Choroid plexus epithelial cell (primary cell): ENCODE measurements around the gene CHST12.

Source experiments
- DNase-seq: peaks from one replicate; pipeline ENCODE4 v3.0.0-alpha.2; 2010; ENCODE audit warnings: low read depth
- H3K4me3 ChIP-seq: 2 replicates; pipeline ENCODE4 v1.5.1; 2011; ENCODE audit warnings: low read depth, mild to moderate bottlenecking, control low read depth, low read length, moderate library complexity
- CTCF ChIP-seq: conservative IDR thresholded peaks from 2 replicates; pipeline ENCODE4 v1.5.1; 2011; ENCODE audit warnings: low read depth, mild to moderate bottlenecking, control low read depth, inconsistent platforms, low read length, moderate library complexity

CHST12 gene

DNA sequence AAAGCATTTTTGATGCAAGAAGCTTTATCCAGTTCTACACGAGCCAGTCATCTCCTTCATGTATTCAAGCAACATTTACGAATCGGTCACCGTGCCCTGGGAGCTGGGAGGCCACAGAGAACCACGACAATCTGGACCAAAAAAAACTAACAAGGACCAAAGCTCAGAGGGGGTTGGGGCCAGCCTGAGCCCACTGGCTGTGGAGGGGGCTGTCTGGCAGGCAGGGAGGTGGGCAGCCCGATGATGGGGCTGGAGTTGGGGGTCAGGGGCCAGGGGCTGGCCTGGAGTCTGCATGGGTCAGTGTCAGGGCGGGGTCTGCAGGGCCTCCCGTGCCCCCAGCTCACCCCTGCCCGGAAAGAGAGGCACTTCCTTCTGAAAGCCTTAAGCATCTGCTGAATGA lies 85.3 kb downstream of the CHST12 start:
- no peak overlapping the region for H3K4me3 ChIP-seq
- DNase-seq, result no peak
- no peak for TF ChIP-seq CTCF

DNA sequence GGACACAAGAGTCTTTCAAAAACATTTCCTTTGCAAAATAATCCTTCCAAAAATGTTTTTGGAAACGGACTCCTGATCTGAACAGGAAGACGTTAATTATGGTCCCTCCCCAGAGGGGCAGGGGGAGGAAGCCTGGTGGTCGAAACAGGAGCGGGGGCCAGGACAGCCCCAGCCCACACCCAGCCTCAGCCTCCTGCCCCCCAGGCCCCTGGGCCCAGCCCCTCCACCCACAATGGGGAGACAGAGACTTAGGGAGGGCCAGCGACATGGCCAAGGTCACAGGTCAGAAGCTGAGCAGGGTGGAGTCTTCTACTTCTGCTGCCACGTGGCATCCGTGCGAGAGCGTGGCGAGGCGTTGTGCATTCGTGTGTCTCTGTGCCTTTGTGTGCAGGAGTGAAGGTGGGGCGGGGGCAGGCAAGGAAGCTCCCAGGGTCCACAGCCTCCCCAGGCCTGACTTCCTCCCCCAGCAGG lies 86.8 kb downstream of the CHST12 start:
- TF ChIP-seq CTCF, result no peak
- H3K4me3 ChIP-seq, result no peak overlapping the region
- no peak for DNase-seq

GRCh38 chr7:2492038-2492437 lies 88.6 kb downstream of the CHST12 start:
- no peak overlapping the region for H3K4me3 ChIP-seq
- TF ChIP-seq CTCF, result no peak
- no peak for DNase-seq

- no peak for TF ChIP-seq CTCF
- H3K4me3 ChIP-seq, result no peak overlapping the region
- no peak for DNase-seq
Measured at GRCh38 chr7:2493205-2494164, 90.1 kb downstream of the CHST12 start.

- no peak for DNase-seq
- no peak overlapping the region for H3K4me3 ChIP-seq
- no peak for TF ChIP-seq CTCF
Measured at GRCh38 chr7:2494191-2495130, 91.0 kb downstream of the CHST12 start.

DNA sequence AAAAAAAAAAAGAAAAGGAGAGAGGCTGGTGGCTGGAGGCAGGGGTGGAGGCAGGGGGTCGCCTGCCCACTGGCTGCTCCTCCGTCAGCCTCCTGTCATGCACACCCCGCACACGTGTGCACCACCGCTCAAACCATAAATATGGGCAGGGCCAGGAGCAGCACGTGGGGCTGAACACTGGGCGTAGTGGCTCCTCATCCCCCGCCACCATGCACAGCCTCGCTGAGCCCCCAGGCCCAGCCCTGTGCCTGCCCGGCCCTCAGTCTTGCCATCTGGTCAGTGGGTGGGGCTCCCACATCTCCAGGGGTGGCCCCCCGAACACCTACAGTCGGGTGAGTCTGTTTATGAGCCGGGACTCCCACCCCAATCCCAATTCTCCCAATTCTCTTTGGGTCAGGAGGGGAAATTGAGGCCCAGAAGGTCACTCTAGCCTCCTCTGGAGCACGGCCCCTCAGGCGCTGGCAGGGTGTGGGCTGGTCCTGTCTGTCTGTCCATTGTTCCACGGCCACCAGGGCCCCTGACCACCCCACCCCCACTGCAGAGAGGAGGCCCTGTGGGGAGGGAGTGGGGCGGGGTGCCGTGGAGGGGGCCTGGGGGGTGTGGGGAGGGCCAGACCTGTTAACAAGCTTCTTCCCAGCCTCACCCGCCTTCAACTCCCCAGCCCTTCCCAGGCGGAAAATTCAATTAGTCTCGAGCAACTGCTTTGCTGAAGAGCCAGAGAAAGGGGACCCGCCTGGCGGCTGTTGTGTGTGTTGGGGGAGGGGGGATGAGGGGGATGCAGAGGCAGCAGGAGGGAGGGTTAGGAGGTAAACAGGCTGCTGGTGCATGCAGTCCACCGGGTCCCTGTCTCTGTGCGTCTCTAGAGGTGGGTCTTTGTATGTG lies 92.2 kb downstream of the CHST12 start:
- no peak for TF ChIP-seq CTCF
- H3K4me3 ChIP-seq, result no peak overlapping the region
- DNase-seq, result no peak
